Stimulated activated CD8-positive, alpha-beta memory T cell treated with anti-CD3 and anti-CD28 coated beads, Interleukin-4, amount 100 ng/mL, for 48 hours (primary cell): Measurements from ENCODE around the gene LRRC3.
A peak's percentile ranks its signal among the peaks of the same experiment; 100 is the strongest.

Experiments
- DNase-seq: peaks from one replicate; pipeline ENCODE4 v3.0.0-alpha.2; 2020

LRRC3 gene

DNA sequence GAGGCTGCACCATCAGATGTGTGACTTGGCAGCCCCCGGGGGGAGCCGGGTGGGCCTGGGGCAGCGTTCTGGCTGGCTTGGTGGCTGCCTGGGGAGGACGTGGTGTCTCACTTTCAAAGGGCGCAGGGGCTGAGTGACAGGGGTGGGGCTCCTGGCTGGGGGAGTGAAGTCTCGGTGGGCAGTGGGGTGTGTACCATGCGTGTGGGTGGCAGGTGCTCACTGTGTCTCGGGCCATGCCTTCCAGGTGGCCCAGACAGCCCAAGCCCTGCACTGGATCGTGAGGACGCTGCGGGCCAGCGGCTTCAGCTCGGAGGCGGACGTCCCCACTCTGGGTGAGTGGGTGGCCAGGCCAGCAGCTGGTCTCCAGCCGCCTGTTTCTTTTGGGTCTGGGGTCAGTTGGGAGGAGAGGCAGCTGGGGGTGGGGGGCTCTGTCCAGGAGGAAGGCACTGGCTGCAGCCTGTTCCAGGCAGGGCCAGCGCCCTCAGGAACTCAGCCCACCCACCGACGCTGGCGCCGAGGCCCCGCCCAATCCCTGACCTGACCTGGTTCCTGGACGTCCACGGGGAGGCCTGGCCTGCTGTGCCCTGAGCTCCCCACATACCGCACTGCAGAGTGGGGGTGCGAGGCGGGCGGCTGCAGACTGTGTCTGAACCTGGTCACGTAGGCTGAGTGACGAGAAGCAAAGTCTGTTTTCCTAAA, 30.6 kb upstream of the LRRC3 start:
- DNase-seq: no peak

DNA sequence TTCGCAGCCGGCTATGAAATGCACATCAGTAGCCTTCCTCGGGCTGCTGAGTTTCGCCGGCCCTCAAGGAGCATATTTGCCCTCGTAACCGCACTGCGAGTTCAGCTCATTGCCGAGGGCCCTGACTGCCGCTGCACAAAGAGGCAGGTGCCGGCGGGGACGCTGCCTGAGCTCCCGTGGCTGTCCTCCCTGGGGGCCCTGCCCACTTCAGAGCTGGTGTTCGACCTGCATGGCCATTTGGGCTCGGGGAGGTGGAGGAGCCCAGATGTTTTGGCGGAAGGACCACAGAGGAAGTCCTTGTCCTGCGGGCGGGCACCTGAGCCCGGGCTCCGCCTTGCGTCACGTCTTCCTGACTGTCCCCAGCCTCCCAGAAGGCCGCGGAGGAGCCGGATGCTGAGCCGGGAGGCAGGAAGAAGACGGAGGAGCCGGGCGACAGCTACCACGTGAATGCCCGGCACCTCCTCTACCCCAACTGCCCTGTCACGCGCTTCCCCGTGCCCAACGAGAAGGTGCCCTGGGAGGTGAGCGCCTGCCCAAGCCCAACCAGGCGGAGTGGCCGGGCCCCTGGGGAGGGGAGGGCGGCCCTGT, 29.9 kb upstream of the LRRC3 start:
- DNase-seq: no peak

DNA sequence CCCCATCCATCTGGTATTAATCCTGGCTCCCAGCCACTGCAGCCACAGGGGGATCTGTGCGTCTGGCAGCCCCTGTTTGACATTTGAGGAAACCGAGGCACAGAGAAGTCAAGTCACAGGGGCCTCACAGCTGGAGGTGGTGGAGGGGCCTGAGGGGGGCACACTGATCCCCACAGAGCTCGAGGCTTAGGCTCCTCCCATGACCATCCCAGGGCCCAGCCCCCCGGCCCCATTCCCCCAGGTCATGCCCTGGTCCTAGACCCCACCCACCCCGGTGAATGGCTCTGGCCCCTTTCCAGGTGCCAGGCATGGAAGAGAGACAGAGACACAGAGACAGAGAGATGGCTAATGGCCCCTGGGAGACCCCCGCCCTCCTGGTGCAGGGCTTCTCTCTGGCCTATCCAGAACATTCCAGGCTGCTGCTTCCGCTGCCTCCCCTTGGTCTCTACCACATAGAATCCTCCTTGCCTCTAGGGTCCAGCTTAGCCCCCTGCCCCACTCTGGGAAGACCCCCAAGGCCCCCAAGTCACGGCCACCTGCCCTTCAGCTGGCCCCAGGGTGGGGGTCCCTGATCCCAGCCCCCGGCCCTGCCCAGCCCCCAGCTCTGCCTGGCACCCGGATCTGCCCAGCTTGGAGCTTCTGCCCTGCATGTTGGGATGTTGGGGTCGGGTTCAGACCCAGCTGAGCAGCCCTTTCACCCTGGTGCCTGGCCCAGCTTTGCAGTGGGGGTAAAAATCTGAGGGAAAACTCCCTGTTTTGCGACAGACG, 29.2 kb upstream of the LRRC3 start:
- no peak for DNase-seq

DNA sequence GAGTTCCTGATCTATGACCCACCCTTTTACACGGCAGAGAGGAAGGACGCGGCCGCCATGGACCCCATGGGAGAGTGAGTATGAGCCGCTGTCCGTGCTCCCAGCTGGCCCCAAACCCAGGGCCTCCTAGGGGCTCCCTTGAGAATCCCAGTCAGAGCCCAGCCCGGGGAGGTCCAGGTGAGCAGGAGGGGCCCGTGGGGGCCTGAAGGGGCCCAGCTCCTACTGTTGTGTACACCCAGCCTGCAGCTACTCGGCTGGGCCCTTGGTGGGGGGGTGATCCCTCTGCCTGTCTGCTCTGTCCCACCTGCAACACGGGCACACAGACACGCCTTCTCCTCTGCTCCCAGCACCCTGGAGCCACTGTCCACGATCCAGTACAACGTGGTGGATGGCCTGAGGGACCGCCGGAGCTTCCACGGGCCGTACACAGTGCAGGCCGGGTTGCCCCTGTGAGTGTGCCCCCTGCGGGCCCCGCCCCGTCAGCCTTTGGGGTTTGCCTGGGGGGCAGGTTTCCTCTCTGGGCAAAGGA, 28.6 kb upstream of the LRRC3 start:
- no peak for DNase-seq

- no peak for DNase-seq
These were observed 27.8 kb upstream of the LRRC3 start for GRCh38 chr21:44427241-44428120.

- peak; percentile 73 for DNase-seq
These were observed 26.9 kb upstream of the LRRC3 start for GRCh38 chr21:44428281-44428960.

DNA sequence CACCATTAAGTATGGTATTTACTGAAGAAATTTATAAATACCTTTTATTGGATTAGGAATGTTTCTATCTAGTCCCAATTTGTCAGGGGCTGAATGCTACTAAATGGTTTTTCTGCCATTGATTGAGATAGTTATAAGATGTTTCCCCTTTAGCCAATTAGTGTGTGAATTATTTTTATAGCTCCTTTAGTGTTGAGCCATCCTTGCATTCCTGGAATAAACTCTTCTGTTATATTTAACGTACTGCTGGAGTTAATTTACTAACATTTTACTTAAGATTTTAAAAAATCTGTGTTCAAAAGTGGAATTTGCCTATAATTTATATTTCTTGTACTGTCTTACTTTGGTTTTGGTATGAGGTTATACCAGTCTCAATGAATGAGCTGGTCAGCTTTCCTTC, 25.4 kb upstream of the LRRC3 start:
- no peak for DNase-seq

DNA sequence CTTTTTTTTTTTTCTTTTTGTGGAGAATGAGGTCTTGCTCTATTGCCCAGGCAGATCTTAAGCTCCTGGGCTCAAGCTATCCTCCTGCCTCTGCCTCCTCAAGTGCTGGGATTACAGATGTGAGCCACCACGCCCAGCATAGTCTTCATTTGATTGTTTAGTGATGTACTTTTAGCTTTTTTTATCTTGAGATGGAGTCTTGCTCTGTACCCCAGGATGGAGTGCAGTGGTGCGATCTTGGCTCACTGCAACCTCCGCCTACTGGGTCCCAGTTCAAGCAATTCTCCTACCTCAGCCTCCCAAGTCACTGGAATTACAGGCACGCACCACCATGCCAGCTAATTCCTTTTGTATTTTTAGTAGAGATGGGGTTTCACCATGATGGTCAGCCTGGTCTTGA, 24.0 kb upstream of the LRRC3 start:
- DNase-seq: no peak

DNA sequence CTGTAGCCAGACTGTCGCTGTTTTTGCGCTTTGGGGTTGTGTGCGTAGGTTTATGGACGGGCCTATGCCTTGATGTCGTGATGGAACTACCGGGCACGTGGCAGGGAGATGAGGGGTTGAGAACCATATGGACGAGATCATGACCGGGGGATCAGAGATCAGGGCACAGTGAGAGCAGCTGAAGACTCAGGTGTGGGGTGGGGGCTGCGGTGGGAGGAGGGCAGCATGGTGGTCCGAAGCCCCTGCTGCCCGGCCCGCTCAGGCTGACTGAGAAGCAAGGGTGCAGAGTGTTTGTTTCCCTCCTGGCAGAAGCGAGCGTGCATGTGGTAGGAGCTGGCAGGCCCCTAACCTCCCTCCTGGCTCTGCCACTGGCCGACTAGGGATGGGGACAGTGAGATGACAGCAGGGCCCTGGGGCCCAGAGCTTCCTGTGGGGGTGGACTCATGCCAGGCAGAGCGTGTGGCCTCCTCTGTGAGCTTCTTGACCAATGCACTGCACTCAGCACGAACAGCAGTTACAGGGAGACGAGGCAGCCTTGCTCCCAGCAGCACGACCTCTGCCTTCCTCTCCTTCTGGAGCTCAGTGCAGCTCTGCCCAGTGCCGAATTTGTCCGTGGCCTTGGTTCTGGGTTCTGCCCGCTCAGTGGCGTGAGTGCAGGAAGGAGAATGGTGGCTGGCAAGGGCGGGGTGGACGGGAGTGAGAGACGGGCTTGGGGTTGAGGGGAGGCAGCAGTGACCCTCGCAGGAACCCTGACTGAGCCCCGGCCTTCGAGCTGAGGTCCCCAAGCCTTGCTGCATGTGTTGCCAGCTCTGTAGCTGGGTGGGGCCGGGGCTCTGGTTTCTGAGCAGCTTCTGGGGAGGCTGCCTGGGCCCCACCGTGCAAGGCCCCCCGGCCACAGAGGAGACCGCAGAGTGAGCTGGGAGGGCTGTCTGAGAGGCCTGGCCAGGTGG, 22.2 kb upstream of the LRRC3 start:
- DNase-seq: no peak

- no peak for DNase-seq
These were observed 21.3 kb upstream of the LRRC3 start for GRCh38 chr21:44433791-44434567.

DNA sequence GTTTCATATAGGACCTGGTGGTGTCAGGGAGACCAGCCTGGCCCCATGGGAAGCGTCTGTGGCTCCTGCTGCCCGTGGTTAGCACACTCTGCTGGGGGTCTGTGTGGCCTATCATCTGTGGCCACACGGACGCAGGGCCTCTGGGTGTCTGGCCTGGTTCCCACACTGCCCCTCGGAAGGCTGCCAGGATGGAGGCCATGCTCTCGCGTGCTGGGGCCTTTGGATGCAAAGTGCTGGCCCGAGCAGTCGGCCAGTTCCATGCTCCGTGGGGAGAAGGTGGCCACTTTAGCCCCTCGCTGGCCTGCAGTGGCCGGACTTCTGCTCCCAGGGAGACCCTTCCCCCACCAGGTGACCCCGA, 20.8 kb upstream of the LRRC3 start:
- DNase-seq: no peak

GRCh38 chr21:44434936-44435635, 20.2 kb upstream of the LRRC3 start:
- no peak for DNase-seq

DNA sequence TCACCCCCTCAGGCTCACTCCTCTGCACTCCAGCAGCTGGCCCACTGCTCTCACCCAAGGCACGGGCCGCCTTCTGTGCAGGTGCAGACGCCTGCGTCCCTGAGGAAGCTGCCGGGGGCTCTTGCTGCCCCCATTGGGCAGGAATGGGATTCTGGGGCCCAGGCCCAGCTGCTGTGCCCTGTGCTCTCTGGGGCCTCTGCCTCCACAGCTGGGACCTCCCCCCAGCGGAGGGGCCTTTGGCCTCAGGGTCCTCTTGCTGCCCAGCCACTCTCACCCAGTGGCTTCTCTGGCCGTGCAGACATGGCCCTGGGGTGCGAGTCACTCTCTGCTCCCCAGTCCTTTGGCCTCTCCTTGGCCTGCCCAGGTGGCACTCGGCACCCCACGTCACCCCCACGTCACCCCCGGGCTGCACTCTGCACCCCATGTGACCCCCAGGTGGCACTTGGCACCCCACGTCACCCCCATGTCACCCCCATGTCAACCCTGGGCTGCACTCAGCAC, 19.1 kb upstream of the LRRC3 start:
- DNase-seq: no peak

GRCh38 chr21:44436958-44437357, 18.4 kb upstream of the LRRC3 start:
- no peak for DNase-seq

DNA sequence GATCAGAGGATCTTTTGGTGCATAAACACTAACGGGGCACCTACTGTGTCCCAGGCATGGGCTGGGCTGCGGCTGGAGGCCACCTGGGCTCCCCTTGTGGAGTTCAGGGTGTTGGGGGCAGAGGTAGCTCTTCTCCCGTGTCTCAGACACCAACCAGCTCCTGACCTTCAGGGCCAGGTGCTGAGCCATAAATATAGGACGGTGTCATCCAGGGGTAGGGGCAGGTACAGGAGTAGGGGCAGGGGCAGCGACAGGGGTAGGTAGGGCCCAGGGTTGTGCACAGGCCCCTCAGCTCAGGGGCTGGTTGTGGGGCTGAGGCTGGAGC, 18.0 kb upstream of the LRRC3 start:
- DNase-seq: no peak

GRCh38 chr21:44437696-44438431, 17.4 kb upstream of the LRRC3 start:
- DNase-seq: no peak

DNA sequence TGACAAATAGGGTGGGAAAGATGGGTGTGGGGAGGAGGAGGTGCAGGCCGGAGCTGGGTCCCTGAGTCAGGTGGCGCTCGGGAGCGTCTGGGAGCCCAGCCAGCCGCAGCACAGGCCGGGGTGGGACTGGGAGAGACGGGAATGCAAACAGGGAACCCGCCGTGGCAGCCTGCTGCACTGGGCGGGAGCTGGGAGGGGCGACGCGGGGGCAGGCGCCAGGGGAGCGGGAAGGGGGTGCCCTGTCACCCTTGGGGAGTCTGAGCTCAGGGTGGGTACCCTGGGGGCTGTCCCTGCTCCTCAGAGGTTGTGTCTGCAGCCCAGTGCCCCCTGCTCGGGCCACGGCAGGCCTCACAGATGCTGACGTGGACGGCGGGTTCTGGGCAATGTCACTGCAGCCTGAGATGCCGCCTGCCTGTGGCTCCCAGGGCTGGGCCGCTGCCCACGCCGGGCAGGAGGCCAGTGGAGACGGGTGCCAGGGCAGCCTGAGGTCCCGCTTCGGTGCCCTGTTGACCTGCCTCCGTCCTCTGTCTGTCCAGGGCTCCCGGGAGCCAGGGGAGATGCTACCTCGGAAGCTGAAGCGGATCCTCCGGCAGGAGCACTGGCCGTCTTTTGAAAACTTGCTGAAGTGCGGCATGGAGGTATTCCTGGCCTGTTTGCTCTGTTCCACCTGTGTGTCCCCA, 16.6 kb upstream of the LRRC3 start:
- DNase-seq: no peak

GRCh38 chr21:44439211-44439600, 16.1 kb upstream of the LRRC3 start:
- DNase-seq: no peak
